Measurements from ENCODE around the gene CCR1. TPM values are rescaled to one million over a fixed set of nuclear protein-coding genes. Genes with fewer than 3 reads are reported as not detected.

CCR1 gene
- total and polyA plus RNA-seq, 2 of the 4 experiments (the other 2 are of a cell fraction): not detected

DNA sequence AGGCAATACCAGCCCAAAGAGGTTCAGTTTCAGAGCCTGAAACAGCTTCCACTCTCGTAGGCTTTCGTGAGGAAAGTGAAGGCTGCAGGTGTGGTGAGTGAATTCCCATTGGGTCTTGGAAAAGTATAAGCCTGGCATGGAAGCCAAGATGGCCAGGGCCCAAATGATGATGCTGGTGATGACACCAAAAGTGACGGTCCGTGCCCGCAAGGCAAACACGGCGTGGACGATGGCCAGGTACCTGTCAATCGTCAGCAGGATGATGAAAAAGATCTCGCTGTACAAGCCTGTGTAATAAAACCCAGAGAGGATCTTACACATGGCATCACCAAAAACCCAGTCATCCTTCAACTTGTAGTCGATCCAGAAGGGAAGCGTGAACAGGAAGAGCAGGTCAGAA, 4.4 kb downstream of the CCR1 start:
- Histone ChIP-seq H3K36me3 (ENCODE audit: control insufficient read depth, insufficient read depth, low read length) (no peaks in the 10 kb centered on the region), H3K27me3 (ENCODE audit: control insufficient read depth, insufficient read depth, low read length) (peaks cover 24% of the 10 kb centered on the region), H3K56ac (ENCODE audit: extremely low read depth, insufficient read depth, low read length) (no peak overlapping the region), H2BK5ac (ENCODE audit: low read depth, low read length, poor library complexity, severe bottlenecking) (no peak overlapping the region), H4K8ac (ENCODE audit: low read depth in 2 of 2, low read length in 2 of 2) (no peak overlapping the region), H3K14ac (replicated peaks; ENCODE audit: low read depth, low read length) (no peak overlapping the region), H2BK120ac (ENCODE audit: low read depth, low read length) (no peak overlapping the region), H4K20me1 (ENCODE audit: insufficient read depth, low read length) (no peaks in the 10 kb centered on the region), H2BK15ac (ENCODE audit: low read depth, low read length) (no peak overlapping the region), H3K23ac (ENCODE audit: low read depth, low read length) (no peak overlapping the region), H3K4me3 (ENCODE audit: insufficient read depth, low read depth, low read length) (no peak overlapping the region), H3K4me2 (ENCODE audit: low read depth, low read length) (no peak overlapping the region), H3K27ac (ENCODE audit: insufficient read depth, low read length) (no peak overlapping the region), H3K79me1 (ENCODE audit: low read depth in 1 of 2, low read length in 2 of 2) (no peaks in the 10 kb centered on the region), H2AK5ac (ENCODE audit: low read depth, low read length) (no peak overlapping the region), H3K4ac (ENCODE audit: low read depth, low read length) (no peak overlapping the region), H2BK20ac (ENCODE audit: low read depth, low read length) (no peak overlapping the region), H2AFZ (replicated peaks; ENCODE audit: low read length, poor library complexity) (no peak overlapping the region), H3K4me1 (ENCODE audit: control insufficient read depth, insufficient read depth, low read length) (no peaks in the 10 kb centered on the region), H2AK9ac (replicated peaks; ENCODE audit: low read depth, low read length, poor library complexity) (no peak overlapping the region), H3K9me3 (ENCODE audit: control insufficient read depth, insufficient read depth, low read length) (no peaks in the 10 kb centered on the region), H3K9me1 (ENCODE audit: insufficient read depth, low read length) (no peaks in the 10 kb centered on the region), H4K91ac (ENCODE audit: insufficient read depth, low read depth, low read length) (no peak overlapping the region), H3K18ac (ENCODE audit: low read depth, low read length) (no peak overlapping the region), H3K9ac (ENCODE audit: low read depth, low read length) (no peak overlapping the region), H4K5ac (ENCODE audit: low read depth, low read length) (no peak overlapping the region)
- no peak for TF ChIP-seq MXI1 (IDR thresholded peaks at IDR 0.05; ENCODE audit: borderline replicate concordance, low read depth, low read length)
- no peak for TF ChIP-seq SMC3 (IDR thresholded peaks at IDR 0.05; ENCODE audit: low read depth, low read length)
- TF ChIP-seq FOS (IDR thresholded peaks at IDR 0.05; ENCODE audit: low read depth, low read length): no peak
- TF ChIP-seq, protein P1, sequence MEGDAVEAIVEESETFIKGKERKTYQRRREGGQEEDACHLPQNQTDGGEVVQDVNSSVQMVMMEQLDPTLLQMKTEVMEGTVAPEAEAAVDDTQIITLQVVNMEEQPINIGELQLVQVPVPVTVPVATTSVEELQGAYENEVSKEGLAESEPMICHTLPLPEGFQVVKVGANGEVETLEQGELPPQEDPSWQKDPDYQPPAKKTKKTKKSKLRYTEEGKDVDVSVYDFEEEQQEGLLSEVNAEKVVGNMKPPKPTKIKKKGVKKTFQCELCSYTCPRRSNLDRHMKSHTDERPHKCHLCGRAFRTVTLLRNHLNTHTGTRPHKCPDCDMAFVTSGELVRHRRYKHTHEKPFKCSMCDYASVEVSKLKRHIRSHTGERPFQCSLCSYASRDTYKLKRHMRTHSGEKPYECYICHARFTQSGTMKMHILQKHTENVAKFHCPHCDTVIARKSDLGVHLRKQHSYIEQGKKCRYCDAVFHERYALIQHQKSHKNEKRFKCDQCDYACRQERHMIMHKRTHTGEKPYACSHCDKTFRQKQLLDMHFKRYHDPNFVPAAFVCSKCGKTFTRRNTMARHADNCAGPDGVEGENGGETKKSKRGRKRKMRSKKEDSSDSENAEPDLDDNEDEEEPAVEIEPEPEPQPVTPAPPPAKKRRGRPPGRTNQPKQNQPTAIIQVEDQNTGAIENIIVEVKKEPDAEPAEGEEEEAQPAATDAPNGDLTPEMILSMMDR (conservative IDR thresholded peaks at IDR 0.05; ENCODE audit: low read depth, low read length): no peak
- no peak for TF ChIP-seq USF2 (IDR thresholded peaks at IDR 0.05; ENCODE audit: low read depth, low read length)
- no peak for TF ChIP-seq RAD21 (IDR thresholded peaks at IDR 0.05; ENCODE audit: low read length)
- TF ChIP-seq RCOR1 (IDR thresholded peaks at IDR 0.05; ENCODE audit: insufficient replicate concordance, low read length): no peak
- no peak for TF ChIP-seq MAZ (IDR thresholded peaks at IDR 0.05; ENCODE audit: borderline replicate concordance, low read depth, low read length)
- TF ChIP-seq CHD1 (IDR thresholded peaks at IDR 0.05; ENCODE audit: low read depth, low read length): no peak
- TF ChIP-seq BHLHE40 (IDR thresholded peaks at IDR 0.05; ENCODE audit: low read depth, low read length): no peak
- no peak for TF ChIP-seq RFX5 (IDR thresholded peaks at IDR 0.05; ENCODE audit: low read depth, low read length)
- no peak for TF ChIP-seq MAFK (IDR thresholded peaks at IDR 0.05; ENCODE audit: low read depth, low read length)
- intact Hi-C loops (cut with micrococcal nuclease): no loop called here
- BruUV-seq (replicated peaks): no TSS peak
- no peak for ATAC-seq (ENCODE audit: low read depth)
- ChIA-PET POLR2A (ENCODE audit: unreplicated experiment) (no interaction called here), CTCF (no interaction called here)
- WGBS, 2 experiments (ENCODE audit: extremely low coverage in 2 of 2, insufficient read length in 1 of 2): 73% methylated on average over 2 of the region's 12 CpGs; no CpG with 5 or more reads in 1 of the 2 experiments
- no peak for DNase-seq
- in situ Hi-C loops (cut with MboI; ENCODE audit: low sequenced_read_pairs): no loop called here
- dilution Hi-C loops (cut with HindIII; ENCODE audit: low sequenced_read_pairs, unreplicated experiment): no loop called here

Measured in IMR-90 (cell line).